HG02678 (cell line): ENCODE data around the gene MYH14.

Experiments
- ATAC-seq: cut with Tn5 transposase; IDR thresholded peaks from one replicate; pipeline ENCODE4 v1.9.1; 2021; ENCODE audit warnings: mild to moderate bottlenecking, moderate library complexity; ENCODE audit not compliant: unreplicated experiment

Gene MYH14

DNA sequence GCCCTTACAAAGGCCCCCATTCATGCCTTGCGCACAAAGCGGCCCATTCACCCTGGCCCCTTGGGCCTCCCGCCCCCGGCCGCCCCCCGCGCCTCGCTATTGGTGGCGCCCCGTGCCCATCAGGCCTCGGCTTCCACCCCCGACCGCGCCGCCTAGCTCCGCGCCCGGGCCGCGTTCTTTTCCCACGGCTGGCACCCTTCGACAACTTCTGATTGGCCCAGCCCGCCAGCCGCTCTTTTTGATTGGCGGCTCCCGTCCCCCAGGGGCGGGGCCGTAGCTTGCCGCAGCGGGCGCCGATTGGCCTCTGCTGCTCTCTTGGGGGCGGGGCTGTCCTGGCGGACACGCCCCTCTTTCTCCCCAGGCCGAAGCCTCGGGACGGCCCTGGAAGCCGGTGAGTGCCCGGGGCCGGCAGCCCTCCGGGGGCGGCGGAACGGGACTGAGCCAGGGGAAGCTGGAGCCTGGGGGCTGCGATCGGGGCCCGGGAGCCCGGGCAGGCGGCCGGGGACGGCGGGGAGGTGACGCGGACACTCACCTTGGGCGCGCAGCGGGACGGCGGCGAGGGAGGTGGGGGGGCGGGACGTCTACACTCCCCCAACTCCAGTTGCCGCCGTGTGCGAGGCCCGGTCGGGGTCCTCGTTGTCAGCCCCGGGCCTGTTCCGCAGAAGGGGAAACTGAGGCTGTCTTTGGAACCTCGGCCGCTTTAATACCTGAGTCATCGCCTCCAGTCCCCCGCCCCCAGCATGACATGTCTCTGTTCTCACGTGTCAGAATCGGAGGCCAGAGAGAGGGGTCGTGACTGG lies at the start of gene MYH14:
Gene MYH14 (plus strand): TSS at position 342 of the 800 bp plus-strand sequence. CDS start 6,744 bp downstream, outside the sequence.
- ATAC-seq, result no peak

DNA sequence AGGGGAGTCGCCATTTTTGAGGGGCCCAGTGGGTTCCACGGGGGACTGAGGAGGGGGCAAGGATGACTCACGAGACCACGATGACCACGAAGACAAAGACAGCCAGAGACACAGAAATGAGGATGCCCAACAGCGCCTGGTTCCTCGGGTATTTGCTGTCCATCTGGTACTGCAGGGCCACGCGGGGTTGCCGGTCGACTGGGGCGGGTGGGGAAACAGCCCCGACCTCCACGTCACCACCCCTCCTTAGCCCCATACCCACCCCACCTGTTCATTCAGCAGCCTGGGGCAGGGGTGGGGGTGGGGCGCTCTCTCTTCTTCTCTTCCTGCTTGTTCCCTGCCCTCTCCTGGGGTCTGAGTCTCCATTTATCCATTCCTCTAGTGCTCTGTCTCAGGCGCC lies 48.9 kb upstream of the MYH14 start:
- ATAC-seq, result no peak

DNA sequence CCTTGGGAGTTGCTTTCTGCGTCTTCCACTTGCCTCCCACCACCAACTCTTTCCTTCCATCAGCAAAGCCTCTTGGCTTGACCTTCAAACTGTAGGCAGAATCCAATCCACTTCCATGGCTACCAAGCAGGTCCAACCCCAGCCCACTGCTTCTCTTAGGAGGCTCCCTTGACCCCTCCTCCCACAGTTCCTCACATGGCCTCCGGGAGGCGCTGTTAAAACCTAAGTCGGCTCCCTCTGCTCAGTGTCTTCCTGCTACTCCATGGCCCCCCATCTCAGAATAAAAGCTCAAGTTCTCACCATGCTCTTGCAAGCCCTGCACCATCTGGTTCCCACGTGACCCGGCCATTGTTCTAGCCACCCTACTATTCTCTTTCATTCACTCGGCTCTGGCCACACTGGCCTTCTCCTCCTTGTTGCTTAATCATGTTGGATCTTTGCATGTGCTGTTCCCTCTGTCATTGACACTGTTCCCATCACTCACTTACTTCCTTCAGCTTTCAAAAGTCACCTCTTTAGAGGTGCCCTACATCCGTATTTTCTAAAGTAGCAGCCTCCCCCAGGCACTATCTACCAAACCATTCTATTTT lies 47.8 kb upstream of the MYH14 start:
- ATAC-seq, result no peak

DNA sequence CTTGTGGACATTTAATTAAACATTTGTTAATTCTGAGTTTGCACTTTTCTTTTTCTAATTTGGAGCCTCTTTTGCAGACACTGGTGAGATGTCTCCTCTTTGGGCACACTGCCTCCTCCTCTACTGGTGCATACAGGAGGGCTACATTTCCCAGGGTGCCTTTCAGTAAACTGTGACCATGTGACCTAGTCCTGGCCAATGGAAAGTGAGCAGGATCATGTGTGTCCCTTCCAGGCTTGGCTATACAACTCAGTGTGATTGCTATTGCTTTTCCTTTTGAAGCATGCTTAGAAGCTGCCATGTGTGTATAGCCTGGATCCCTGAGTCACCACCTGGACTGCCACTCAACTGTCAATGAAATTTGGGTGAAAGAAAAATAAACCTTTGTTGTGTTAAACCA lies 44.8 kb upstream of the MYH14 start:
- no peak for ATAC-seq

DNA sequence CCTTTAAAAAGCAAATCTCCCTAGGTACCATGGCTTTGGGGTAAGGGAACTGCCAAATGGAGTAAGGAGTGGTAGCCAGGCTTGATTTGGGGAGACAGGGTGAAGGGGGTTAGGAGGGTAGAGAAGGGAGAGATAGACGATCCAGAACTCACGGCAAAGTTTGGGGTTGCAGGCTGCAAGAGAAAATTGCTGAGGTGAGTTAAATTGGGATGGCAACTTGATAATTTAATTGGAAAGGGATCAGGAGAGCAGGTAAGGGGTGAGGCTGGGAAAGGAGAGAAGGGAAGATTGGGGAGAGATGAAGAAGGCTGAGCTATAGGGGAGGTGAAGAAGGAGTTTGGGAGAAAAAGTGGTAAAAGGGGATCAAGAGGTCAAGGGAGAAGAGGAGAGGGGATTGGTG lies 44.3 kb upstream of the MYH14 start:
- no peak for ATAC-seq

DNA sequence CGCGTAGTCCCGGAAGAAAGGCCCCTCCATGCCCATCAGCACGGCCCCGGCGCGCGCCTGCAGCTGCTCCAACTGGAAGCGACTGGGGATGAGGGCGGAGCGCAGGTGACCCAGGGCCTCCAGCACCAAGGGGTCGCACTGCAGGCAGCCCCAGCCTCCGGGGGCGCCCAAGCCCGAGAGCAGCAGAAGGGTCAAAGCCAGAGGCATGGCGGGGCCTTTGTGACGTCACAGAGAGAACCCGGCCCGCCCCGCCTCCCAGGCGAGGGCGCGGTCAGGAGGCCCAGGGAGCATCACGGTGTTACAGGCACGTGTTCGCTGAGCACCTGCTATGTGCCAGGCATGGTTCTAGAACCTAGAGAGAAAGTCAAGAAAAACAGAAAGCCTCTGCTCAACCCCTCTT lies 40.4 kb upstream of the MYH14 start, which contains the start of gene IZUMO2:
Gene IZUMO2 (minus strand): TSS at position 294 of the 400 bp plus-strand sequence. CDS start 87 bp downstream, at position 207.
- no peak for ATAC-seq

DNA sequence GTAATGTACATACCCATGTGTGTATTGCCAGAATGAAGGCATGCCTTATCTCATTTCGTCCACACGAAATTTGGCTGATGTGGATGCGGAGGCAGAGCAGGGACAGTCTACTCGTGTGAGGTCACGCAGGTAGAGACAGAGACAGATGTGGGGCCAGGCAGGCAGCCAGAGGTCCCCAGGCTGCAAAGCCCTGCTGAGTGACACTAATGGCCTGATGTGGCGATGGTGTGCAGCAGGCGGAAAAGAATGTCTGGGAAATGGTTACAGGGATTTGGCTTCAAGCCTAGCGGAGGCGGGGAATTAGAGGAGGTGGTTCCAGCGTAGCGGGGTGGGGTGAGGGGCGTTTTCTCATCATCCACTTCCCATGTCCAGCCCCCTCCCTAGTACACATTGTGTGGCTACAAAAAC lies 36.1 kb upstream of the MYH14 start:
- ATAC-seq, result no peak

DNA sequence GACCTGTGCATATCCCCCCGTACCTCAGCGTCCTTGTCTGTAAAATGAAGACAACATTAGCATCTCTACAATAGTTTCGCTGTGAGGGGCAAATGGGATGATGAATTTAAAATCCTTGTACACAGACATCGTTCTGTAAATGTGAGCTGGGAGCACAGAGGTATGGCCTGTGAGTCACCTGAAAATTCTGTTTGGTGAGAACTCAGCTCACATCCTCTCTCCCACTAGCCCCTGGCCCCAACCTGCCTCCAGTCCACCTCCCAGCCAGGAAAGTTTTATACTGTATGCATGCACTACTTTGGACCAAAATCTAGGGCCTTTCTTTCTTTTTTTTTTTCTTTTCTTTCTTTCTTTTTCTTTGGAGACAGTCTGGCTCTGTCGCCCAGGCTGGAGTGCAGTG lies 31.7 kb upstream of the MYH14 start:
- ATAC-seq, result no peak

DNA sequence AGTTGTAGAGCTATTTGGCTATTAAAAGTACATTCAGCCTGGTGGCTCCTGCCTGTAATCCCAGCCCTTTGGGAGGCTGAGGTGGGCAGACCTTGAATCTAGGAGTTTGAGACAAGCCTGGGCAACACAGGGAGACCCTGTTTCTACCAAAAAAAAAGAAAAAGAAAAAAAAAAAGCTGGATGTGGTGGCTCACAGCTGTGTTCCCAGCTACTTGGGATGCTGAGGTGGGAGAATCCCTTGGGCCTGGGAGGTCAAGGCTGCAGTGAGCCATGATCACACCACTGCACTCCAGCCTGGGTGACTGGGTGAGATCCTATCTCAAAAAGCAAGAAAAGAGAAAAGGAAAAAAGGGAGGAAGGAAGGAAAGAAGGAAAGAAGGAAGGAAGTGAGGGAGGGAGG lies 30.7 kb upstream of the MYH14 start:
- no peak for ATAC-seq

DNA sequence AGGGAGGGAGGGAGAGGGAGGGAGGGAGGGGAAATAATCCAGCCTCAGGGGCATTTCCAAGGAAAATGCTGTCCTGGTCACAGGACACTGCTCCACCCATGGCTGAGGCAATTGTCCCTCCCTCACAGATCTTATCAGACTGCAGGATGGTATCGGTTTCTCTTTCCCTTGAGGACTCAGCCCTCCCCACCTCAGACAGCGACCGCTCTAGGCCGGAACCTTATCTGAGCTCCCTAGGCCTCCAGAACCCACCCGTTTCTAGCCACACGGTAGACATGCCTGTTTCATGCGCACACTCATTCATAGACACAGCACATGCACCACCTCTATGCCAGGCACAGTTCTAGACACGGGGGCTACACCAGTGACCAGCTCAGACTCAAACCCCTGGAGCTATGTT lies 30.3 kb upstream of the MYH14 start:
- no peak for ATAC-seq

DNA sequence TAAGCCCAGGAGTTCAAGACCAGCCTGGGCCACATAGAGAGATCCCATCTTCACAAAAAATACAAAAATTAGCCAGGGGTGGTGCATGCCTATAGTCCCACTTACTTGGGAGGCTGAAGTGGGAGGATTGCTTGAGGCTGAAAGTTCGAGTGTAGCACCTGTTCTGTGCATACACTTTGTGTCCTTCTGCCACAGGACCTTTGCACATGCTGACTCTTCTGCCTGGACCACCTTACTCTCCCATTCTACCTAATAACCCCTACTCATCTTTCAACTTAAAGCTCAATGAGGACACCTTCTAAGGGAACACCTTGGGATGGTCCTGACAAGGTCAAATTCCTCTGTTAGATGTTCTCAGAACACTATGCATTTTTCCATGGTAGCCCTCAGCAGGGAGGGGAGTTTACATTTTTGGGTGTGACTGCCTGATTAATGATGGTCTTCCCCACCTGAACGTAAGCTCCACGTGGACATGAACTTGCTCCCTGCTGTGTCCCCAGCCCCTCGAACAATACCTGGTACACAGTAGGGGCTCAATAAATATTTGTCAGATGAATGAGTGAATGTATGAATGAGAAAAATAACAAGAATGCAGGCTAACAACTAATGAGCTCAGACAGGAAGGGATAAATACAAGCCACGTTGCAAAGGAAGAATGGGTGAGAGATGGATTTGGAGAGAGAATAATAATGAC lies 29.2 kb upstream of the MYH14 start:
- ATAC-seq, result no peak

DNA sequence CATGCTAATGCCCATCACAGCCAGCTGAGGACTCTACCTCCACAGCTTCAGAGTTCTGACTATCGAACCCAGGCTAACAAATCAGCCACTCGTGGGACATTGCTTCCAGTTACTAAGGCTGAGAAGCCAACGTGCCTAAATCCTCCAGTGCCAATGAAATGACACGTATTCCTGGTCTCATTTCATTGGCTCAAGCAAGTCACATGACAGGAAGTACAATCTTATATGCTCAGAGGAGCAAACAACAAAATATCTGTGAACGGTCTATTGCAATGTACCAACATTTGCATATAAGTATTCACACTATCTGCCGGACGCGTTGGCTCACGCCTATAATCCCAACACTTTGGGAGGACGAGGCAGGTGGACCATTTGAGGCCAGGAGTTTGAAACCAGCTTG lies 27.5 kb upstream of the MYH14 start:
- ATAC-seq, result no peak

DNA sequence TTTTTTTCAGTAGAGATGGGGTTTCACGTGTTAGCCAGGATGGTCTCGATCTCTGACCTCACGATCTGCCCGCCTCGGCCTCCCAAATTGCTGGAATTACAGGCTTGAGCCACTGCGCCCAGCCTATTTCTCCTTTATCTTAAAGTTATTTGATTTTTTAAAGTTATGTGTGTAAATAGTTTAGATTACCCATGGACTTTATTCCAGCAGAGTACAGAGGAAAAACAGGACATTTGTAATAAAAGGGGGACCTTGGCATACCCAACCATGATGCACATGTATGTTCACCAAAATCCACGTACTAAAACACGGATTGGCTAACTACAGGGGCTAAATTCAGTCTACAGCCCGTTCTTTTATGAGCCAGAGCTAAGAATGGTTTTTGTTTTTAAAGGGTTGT lies 26.6 kb upstream of the MYH14 start:
- ATAC-seq, result no peak

DNA sequence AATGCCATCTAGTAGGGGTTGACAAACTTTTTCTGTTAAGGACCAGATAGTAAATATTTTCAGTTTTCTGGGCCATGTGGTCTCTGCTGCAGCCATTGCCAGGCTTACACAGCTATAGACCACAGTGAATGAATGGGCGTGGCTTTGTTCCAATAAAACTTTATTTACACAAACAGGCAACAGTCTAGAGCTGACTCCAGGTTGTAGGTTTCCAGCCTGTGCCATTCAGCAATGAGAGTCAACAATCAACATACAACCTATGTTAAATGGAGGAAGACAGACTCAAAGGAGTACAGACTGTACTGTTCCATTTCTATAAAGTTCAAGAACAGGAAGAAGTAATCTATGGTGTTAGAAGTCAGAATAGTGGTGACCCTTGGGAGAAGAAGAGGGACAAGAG lies 25.1 kb upstream of the MYH14 start:
- no peak for ATAC-seq

DNA sequence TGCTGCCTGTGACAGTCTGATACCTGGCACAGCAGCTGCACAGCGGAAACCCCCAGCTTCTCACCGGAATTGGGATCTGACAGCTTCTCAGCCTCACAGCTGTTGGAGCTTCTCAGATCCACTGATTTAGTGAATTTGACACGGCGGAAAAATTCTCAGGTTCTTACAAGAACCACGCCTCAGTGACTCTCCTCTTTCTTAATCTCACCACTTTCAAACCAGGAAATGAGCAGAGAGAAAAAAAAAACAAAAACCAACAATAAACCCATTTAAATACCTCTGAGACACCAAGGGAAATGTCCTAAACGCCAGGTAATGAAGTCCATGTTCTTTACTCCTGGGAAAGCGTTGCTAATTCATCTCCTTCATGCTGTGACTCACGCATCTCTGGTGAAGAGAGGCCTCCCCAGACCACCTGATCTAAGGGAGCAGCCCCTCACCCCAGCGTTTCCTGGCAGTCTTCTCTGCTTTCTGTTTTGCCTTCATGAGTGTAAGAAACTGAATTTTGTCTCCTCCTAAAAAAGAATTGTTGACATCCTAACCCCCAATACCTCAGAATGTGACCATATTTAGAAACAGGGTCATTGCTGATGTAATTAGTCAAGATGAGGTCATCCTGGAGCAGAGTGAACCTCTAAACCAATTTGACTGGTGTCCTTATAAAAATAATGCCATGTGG lies 24.4 kb upstream of the MYH14 start:
- no peak for ATAC-seq

DNA sequence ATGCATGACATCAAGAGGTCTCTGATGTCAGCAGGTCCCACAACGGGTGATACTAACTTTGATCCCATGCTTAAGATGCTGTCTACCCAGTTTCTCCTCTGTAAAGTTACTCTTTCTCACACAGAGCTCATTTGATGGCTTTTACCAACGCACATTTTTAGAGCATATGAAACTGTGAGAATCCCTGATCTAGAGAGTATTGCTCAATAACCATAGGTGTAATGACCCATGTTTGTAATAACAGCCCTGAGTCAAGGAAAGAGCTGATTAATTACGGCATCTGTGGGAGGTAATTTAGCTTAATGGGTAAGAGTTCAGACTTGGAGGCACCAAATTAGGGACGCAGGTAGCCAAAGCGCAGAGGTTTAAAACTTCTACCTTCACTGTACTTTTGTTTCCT lies 22.3 kb upstream of the MYH14 start:
- ATAC-seq, result no peak

DNA sequence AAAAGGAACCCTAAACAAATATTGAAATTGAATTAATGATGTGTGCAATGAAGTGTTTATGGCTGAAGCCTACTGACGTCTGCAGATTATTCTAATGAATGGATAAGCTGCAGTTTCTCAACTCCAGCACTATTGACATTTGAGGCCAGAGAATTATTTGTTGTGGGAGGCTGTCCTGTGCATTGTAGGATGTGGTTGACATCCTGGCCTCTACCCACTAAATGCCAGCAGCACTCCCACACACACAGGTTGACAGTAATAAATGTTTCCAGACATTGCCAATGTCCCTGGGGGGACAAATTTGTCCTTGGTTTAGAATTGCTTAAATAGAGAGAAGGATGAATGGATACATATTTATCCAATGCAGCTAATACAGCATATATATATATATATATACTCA lies 19.2 kb upstream of the MYH14 start:
- no peak for ATAC-seq

DNA sequence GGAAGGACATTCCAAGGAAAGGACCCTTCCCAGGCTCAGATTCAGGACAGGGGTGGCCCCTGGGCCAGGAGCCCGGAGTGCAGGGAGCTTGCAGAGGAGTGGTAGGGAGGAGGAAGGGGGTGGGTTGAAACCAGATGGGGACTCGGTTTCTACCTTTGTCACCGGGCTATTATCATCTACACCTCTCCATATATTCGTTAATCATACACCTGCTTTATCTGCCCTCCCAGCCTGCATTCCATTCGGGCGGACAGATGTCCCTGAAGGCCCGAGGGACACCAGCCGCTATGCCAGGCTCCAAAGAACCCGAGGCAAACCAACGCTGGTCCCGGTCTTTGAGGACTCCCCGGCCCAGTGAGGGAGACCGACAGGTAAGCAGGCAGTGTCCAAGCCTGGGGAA lies 15.5 kb upstream of the MYH14 start:
- ATAC-seq, result no peak

DNA sequence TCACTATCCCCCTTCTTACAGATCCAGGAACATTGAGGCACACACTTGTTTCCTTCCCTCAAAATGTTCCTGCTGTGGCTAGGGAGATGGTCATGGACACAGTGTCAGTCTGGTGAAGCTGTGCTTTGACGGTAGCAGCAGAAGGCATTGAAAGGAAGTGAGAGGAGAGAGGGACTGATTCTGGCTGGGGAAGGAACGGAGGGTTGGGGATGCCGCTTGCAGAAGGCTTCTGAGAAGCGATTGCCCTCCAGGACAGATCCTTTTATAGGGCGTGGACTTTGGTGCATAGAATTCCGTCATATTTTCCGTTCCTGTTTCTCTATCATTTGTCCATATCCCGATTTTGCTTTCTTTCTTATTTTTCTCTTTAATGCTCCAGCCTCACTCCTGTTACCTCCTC lies 14.1 kb upstream of the MYH14 start:
- no peak for ATAC-seq

DNA sequence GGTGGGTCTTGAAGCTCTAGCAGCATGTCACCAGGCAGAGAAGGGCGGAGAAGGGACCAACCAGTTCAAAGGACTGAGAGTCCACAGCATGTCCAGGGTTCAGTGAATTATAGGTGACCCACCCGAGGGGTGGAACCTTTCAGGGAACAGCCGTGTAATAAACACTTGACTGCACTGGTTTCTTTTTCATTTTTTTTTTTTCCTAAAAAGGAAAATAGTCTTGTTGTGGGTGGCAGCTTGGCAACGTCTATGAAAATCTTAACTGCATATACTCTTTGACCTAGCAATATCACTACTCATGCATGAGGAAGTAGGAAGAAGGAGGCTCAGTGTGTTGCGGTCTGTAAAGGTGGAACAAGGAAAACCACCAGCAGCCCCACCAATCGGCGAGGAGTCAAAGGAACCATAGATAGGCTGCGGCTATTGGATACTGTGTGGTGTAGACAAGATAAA lies 13.0 kb upstream of the MYH14 start:
- ATAC-seq, result no peak

DNA sequence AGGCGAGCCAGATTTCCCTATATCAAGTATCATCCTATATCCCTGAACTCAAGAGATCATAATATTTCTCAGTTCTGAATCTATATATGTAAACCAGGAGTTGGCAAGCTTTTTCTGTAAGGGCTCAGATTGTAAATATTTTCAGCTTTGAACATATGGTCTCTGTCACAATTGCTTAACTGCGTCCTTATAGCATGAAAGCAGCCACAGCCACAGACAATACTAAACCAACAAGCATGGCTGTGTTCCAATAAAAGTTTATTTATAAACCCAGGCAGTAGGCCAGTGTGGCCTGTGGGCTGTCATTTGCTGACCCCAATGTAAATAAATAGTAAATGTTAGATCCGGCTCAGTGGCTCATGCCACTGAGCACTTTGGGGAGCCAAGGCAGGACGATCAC lies 12.2 kb upstream of the MYH14 start:
- no peak for ATAC-seq
